ENCODE data around the gene ARMC6. TPM values are rescaled to one million over a fixed set of nuclear protein-coding genes. Genes with fewer than 3 reads are reported as not detected.

Gene ARMC6
- total and polyA plus RNA-seq, 2 of the 13 experiments (the other 11 are each of a cell fraction or from before 2014, with no cell fraction given): 16.2 to 36.8 TPM

DNA sequence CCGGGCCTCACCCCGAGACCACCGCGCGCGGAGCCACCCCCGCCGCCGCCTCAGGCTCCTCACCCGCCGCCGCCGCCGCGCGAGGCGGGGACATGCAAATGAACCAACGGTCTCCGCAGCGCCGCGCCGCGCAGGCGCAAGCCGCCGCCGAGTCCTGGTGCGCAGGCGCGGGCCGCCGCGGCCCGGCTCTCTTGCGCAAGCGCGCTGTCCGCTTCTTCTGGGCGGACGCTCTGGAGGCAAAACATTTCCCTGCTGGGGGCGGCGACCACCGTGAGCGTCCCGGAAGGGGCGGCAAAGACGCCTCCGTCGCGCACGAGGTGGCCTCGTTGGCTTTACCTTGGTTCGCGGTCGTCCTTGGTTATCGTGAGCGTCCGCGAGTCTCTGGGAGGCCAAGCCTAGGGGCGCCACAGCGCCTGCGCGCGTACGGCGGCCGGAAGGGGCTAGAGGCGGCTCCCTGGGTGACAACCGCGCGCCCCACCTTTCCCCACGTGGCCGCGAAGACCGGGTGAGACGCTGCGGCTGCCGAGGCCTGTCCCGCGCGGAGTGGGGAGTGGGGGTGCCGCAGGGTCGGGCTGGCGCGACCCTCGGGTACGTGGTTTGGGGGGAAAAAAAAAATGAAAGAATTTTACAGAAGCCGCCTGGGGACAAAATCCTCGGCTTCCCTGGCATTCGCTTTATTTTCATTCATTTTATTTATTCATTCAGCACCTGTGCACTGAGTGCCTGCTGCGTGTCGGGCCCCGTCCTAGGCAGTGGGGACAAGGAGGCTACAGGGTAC lies at the start of gene ARMC6, which contains the start of gene SUGP2 (continued):
- no peak for TF ChIP-seq HNF1A (IDR thresholded peaks at IDR 0.05; ENCODE audit: low read depth)
- TF ChIP-seq HNF1A (CRISPR knock-in tag; IDR thresholded peaks at IDR 0.05; ENCODE audit: borderline replicate concordance): 0 out of 2 replicates have a peak, but pooled peaks have one; percentile 37
- no peak for TF ChIP-seq TFAP4 (IDR thresholded peaks at IDR 0.05; ENCODE audit: borderline replicate concordance, low read depth)
- peak; percentile 55 for TF ChIP-seq TEAD3 (CRISPR knock-in tag; optimal IDR thresholded peaks at IDR 0.05; ENCODE audit: borderline replicate concordance)
- TF ChIP-seq ZNF432 (CRISPR knock-in tag; IDR thresholded peaks at IDR 0.05; ENCODE audit: borderline replicate concordance): no peak; the same call in 1 of the 2 replicates
- no peak for TF ChIP-seq HNF4A (CRISPR knock-in tag; IDR thresholded peaks at IDR 0.05)
- peak; percentile 82 for TF ChIP-seq ZNF317 (CRISPR knock-in tag; IDR thresholded peaks at IDR 0.05)
- peak; percentile 78; the same call in 1 of the 2 replicates for TF ChIP-seq ZNF816 (CRISPR knock-in tag; IDR thresholded peaks at IDR 0.05; ENCODE audit: borderline replicate concordance)
- peak; percentile 30; the same call in 1 of the 2 replicates for TF ChIP-seq NCOR1 (IDR thresholded peaks at IDR 0.05; ENCODE audit: borderline replicate concordance, low read length)
- no peak; the same call in 1 of the 2 replicates for TF ChIP-seq TP53 (CRISPR knock-in tag; conservative IDR thresholded peaks at IDR 0.05)
- TF ChIP-seq SAP130 (CRISPR knock-in tag; IDR thresholded peaks at IDR 0.05; ENCODE audit: low read depth): peak; percentile 96
- TF ChIP-seq CBX5 (CRISPR knock-in tag; IDR thresholded peaks at IDR 0.05; ENCODE audit: borderline replicate concordance): 0 out of 2 replicates have a peak, but pooled peaks have one; percentile 42
- peak; percentile 38; the same call in 1 of the 2 replicates for TF ChIP-seq RARA (CRISPR knock-in tag; IDR thresholded peaks at IDR 0.05)
- TF ChIP-seq ZNF333 (CRISPR knock-in tag; IDR thresholded peaks at IDR 0.05; ENCODE audit: borderline replicate concordance): peak; percentile 91; the same call in 1 of the 2 replicates
- 0 out of 2 replicates have a peak, but pooled peaks have one; percentile 64 for TF ChIP-seq ZNF367 (CRISPR knock-in tag; IDR thresholded peaks at IDR 0.05; ENCODE audit: borderline replicate concordance)
- no peak for TF ChIP-seq ZNF646 (CRISPR knock-in tag; IDR thresholded peaks at IDR 0.05)
- no peak for TF ChIP-seq MZF1 (CRISPR knock-in tag; IDR thresholded peaks at IDR 0.05; ENCODE audit: borderline replicate concordance)
- no peak for TF ChIP-seq ZBTB1 (CRISPR knock-in tag; IDR thresholded peaks at IDR 0.05; ENCODE audit: borderline replicate concordance)

Measured in HepG2 (cell line).